ENCODE data around the gene AGBL4.

Gene AGBL4

DNA sequence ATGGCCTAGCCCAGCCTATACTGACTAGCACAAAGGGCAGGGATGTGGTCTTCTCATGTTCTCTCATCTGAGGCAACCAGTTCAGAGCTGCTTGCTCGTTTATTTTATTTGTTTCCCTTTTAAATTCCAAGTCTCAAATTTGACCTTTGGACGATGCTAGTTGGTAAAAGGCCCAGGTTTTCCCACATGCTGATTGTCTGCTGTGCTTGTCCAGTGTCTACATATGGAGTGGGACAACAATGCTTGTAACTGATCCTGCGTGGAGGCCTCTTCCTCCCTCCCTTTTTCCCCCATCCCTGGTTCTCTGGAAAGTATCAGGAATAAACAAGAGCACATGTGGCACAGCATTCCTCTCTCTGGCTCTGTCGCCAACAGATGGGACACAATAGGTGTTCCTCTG, 1213.0 kb downstream of the AGBL4 start:
- TF ChIP-seq ZNF565 (CRISPR knock-in tag; conservative IDR thresholded peaks at IDR 0.05; ENCODE audit: low read depth), result no peak
- TF ChIP-seq OSR1 (CRISPR knock-in tag; IDR thresholded peaks at IDR 0.05), result no peak
- TF ChIP-seq ZNF70 (CRISPR knock-in tag; IDR thresholded peaks at IDR 0.05), result no peak
- TF ChIP-seq ZFP30 (CRISPR knock-in tag; IDR thresholded peaks at IDR 0.05), result no peak
- TF ChIP-seq TCF4 (CRISPR knock-in tag; IDR thresholded peaks at IDR 0.05; ENCODE audit: borderline replicate concordance), result no peak
- no peak for TF ChIP-seq ZFP3 (CRISPR knock-in tag; IDR thresholded peaks at IDR 0.05)
- TF ChIP-seq RARB (CRISPR knock-in tag; IDR thresholded peaks at IDR 0.05), result no peak
- TF ChIP-seq GLIS3 (CRISPR knock-in tag; IDR thresholded peaks at IDR 0.05), result no peak
- TF ChIP-seq PPARA (CRISPR knock-in tag; IDR thresholded peaks at IDR 0.05; ENCODE audit: borderline replicate concordance), result no peak
- TF ChIP-seq, protein P1, sequence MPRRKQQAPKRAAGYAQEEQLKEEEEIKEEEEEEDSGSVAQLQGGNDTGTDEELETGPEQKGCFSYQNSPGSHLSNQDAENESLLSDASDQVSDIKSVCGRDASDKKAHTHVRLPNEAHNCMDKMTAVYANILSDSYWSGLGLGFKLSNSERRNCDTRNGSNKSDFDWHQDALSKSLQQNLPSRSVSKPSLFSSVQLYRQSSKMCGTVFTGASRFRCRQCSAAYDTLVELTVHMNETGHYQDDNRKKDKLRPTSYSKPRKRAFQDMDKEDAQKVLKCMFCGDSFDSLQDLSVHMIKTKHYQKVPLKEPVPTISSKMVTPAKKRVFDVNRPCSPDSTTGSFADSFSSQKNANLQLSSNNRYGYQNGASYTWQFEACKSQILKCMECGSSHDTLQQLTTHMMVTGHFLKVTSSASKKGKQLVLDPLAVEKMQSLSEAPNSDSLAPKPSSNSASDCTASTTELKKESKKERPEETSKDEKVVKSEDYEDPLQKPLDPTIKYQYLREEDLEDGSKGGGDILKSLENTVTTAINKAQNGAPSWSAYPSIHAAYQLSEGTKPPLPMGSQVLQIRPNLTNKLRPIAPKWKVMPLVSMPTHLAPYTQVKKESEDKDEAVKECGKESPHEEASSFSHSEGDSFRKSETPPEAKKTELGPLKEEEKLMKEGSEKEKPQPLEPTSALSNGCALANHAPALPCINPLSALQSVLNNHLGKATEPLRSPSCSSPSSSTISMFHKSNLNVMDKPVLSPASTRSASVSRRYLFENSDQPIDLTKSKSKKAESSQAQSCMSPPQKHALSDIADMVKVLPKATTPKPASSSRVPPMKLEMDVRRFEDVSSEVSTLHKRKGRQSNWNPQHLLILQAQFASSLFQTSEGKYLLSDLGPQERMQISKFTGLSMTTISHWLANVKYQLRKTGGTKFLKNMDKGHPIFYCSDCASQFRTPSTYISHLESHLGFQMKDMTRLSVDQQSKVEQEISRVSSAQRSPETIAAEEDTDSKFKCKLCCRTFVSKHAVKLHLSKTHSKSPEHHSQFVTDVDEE (CRISPR knock-in tag; IDR thresholded peaks at IDR 0.05), result no peak
- TF ChIP-seq, protein P2, sequence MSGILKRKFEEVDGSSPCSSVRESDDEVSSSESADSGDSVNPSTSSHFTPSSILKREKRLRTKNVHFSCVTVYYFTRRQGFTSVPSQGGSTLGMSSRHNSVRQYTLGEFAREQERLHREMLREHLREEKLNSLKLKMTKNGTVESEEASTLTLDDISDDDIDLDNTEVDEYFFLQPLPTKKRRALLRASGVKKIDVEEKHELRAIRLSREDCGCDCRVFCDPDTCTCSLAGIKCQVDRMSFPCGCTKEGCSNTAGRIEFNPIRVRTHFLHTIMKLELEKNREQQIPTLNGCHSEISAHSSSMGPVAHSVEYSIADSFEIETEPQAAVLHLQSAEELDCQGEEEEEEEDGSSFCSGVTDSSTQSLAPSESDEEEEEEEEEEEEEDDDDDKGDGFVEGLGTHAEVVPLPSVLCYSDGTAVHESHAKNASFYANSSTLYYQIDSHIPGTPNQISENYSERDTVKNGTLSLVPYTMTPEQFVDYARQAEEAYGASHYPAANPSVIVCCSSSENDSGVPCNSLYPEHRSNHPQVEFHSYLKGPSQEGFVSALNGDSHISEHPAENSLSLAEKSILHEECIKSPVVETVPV (CRISPR knock-in tag; IDR thresholded peaks at IDR 0.05), result no peak
- TF ChIP-seq SNAI2 (CRISPR knock-in tag; IDR thresholded peaks at IDR 0.05), result no peak
- TF ChIP-seq ISL1 (CRISPR knock-in tag; IDR thresholded peaks at IDR 0.05), result no peak
- no peak for TF ChIP-seq BACH2 (CRISPR knock-in tag; IDR thresholded peaks at IDR 0.05; ENCODE audit: borderline replicate concordance)
- ATAC-seq, result peak; percentile 66; the same call in 2 of the 3 replicates

DNA sequence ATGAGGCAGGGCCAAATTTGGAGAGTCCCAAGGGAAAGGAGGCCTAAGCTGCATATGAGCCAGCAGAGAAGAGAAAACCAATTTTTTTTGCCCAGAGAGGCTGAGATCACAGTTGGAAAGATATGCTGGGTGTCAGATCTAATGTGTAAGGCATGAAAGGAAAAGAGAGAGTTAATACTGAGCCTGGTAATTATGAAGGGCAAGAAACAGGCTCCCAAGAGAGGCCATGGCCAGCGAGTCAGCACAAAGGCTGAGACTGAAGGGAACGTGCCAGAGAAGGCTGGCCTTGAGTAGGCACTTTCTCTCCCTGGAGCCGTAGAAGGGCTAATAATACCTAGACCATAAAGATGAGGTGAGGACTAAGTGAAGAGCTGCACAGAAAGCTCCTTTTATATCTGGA, 1215.3 kb downstream of the AGBL4 start:
- TF ChIP-seq ISL1 (CRISPR knock-in tag; IDR thresholded peaks at IDR 0.05) (no peak), ZNF8 (CRISPR knock-in tag; IDR thresholded peaks at IDR 0.05) (no peak), RARB (CRISPR knock-in tag; IDR thresholded peaks at IDR 0.05) (no peak), SNAI2 (CRISPR knock-in tag; IDR thresholded peaks at IDR 0.05) (no peak), TOX (CRISPR knock-in tag; IDR thresholded peaks at IDR 0.05; ENCODE audit: borderline replicate concordance) (no peak)
- TF ChIP-seq, protein P2 (CRISPR knock-in tag; IDR thresholded peaks at IDR 0.05), result no peak
- no peak for ATAC-seq

DNA sequence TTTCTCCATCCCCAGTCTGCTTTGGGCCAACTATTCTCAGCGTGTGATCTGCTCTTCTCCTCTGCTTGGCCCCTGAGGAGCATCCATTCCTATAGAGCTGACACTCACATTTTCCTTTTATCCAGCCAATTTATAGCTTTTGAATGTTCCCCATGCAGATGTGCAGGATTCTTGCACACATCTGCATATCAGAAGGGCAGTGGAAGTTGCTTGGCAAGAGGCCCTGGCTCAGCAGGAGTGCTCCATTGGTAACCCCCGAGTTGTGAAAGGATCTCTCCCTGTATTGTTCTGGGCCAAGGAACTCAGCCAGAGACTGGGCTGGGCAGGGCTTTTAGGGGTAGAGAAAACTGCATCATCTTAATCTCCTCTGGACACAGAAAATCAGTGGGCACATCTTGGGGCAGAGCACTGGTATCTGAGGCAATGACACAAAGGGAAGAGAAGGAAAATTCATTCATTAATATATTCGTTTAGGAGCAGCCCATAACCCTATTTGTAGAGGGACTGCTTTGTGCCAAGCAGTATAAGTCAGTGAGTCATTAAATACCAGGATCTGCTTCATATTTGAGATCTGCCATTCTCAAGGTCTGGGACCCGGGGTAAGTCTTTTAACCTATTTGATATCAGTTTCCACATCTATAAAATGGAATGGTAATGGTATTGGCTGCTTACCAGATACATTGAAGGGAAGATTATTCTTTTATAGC, 1216.0 kb downstream of the AGBL4 start:
- TF ChIP-seq ZFP30 (CRISPR knock-in tag; IDR thresholded peaks at IDR 0.05) (no peak), OSR1 (CRISPR knock-in tag; IDR thresholded peaks at IDR 0.05) (no peak), ZNF70 (CRISPR knock-in tag; IDR thresholded peaks at IDR 0.05) (no peak), PPARA (CRISPR knock-in tag; IDR thresholded peaks at IDR 0.05; ENCODE audit: borderline replicate concordance) (no peak), ZNF565 (CRISPR knock-in tag; conservative IDR thresholded peaks at IDR 0.05; ENCODE audit: low read depth) (no peak), TOX (CRISPR knock-in tag; IDR thresholded peaks at IDR 0.05; ENCODE audit: borderline replicate concordance) (no peak), ZC3H10 (CRISPR knock-in tag; IDR thresholded peaks at IDR 0.05) (no peak), ARNTL (CRISPR knock-in tag; IDR thresholded peaks at IDR 0.05; ENCODE audit: borderline replicate concordance, low read depth) (no peak), BACH2 (CRISPR knock-in tag; IDR thresholded peaks at IDR 0.05; ENCODE audit: borderline replicate concordance) (no peak)
- peak; percentile 31; the same call in 2 of the 3 replicates for ATAC-seq

DNA sequence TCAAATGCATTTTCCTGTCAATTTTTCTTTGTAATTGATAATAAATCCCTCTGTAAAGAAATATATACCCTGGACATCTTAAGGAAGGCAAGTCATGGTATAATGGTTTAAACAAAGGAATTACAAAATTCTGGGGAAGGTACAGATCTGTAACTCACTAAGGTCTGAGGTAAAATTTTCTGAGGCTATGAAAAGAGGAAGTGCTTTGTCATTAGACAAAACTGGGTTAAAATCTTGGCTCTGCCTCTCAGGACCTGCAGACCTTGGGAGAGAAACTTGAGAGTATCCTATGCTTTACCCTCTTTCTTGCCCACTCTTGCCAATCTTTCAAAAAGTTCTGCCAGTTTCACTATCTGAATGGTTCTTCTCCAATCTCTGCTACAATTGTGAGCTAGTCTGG, 1220.3 kb downstream of the AGBL4 start:
- ATAC-seq, result no peak
- TF ChIP-seq ZNF565 (CRISPR knock-in tag; conservative IDR thresholded peaks at IDR 0.05; ENCODE audit: low read depth) (no peak), ISL1 (CRISPR knock-in tag; IDR thresholded peaks at IDR 0.05) (no peak), PPARA (CRISPR knock-in tag; IDR thresholded peaks at IDR 0.05; ENCODE audit: borderline replicate concordance) (no peak), BACH2 (CRISPR knock-in tag; IDR thresholded peaks at IDR 0.05; ENCODE audit: borderline replicate concordance) (no peak), CSDC2 (CRISPR knock-in tag; IDR thresholded peaks at IDR 0.05) (no peak), ZNF8 (CRISPR knock-in tag; IDR thresholded peaks at IDR 0.05) (no peak), ESRRG (CRISPR knock-in tag; IDR thresholded peaks at IDR 0.05) (no peak), ZFP3 (CRISPR knock-in tag; IDR thresholded peaks at IDR 0.05) (no peak), OSR1 (CRISPR knock-in tag; IDR thresholded peaks at IDR 0.05) (no peak), ZC3H10 (CRISPR knock-in tag; IDR thresholded peaks at IDR 0.05) (no peak), RARB (CRISPR knock-in tag; IDR thresholded peaks at IDR 0.05) (no peak), GLIS3 (CRISPR knock-in tag; IDR thresholded peaks at IDR 0.05) (no peak), ZNF70 (CRISPR knock-in tag; IDR thresholded peaks at IDR 0.05) (no peak)
- TF ChIP-seq, protein P3, sequence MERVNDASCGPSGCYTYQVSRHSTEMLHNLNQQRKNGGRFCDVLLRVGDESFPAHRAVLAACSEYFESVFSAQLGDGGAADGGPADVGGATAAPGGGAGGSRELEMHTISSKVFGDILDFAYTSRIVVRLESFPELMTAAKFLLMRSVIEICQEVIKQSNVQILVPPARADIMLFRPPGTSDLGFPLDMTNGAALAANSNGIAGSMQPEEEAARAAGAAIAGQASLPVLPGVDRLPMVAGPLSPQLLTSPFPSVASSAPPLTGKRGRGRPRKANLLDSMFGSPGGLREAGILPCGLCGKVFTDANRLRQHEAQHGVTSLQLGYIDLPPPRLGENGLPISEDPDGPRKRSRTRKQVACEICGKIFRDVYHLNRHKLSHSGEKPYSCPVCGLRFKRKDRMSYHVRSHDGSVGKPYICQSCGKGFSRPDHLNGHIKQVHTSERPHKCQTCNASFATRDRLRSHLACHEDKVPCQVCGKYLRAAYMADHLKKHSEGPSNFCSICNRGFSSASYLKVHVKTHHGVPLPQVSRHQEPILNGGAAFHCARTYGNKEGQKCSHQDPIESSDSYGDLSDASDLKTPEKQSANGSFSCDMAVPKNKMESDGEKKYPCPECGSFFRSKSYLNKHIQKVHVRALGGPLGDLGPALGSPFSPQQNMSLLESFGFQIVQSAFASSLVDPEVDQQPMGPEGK (CRISPR knock-in tag; IDR thresholded peaks at IDR 0.05; ENCODE audit: borderline replicate concordance), result no peak
- TF ChIP-seq, protein P4, sequence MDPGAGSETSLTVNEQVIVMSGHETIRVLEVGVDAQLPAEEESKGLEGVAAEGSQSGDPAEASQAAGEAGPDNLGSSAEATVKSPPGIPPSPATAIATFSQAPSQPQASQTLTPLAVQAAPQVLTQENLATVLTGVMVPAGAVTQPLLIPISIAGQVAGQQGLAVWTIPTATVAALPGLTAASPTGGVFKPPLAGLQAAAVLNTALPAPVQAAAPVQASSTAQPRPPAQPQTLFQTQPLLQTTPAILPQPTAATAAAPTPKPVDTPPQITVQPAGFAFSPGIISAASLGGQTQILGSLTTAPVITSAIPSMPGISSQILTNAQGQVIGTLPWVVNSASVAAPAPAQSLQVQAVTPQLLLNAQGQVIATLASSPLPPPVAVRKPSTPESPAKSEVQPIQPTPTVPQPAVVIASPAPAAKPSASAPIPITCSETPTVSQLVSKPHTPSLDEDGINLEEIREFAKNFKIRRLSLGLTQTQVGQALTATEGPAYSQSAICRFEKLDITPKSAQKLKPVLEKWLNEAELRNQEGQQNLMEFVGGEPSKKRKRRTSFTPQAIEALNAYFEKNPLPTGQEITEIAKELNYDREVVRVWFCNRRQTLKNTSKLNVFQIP (CRISPR knock-in tag; IDR thresholded peaks at IDR 0.05; ENCODE audit: borderline replicate concordance, low read depth), result no peak
